HG02852 (cell line): ENCODE measurements around the gene ANXA9.

ENCODE experiments used
- ATAC-seq: cut with Tn5 transposase; IDR thresholded peaks from one replicate; pipeline ENCODE4 v1.9.1; 2021; ENCODE audit warnings: mild to moderate bottlenecking, moderate library complexity; ENCODE audit not compliant: unreplicated experiment

The ANXA9 gene

DNA sequence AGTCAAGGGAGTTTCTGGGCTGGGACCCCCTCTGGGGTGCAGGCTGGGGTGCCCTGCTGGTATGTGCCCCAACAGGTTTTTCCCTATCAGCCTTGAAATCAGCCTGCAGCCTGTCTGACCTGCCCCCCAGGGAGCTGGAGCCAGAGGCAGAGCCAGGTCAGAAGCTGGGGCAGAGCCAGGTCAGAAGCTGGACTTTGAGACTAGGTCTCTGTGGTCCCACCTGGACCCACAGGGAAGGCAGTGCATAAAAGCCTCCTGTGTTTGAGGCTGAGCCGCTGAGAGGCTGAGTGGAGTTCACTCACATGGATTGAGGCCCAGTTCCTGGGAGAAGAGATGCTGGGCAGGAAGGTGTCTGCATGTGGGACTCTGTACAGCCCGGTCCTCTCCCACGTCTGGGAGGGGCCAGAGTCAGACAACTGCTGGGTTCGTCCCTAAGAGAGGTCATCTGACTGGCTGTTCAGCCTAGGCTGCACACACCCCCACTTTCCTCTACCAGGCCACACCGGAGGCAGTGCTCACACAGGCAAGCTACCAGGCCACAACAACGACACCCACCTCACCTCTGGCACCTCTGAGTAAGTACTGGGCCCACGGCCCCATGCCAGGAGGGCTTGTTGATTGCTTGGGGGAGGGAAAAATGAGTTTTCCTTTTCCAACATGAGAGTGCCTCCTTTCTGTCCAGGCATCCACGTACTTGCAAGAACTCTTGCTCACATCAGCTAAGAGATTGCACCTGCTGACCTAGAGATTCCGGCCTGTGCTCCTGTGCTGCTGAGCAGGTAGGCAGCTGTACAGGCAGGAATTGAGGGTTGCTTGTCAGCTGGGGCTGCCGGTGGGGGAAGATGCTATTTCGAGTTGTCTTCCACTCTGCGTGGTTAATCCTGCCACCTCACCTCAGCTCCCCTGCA lies at the start of gene ANXA9:
Gene ANXA9 (plus strand): TSS at position 488 of the 908 bp plus-strand sequence. CDS start 814 bp downstream, outside the sequence.
- no peak for ATAC-seq

DNA sequence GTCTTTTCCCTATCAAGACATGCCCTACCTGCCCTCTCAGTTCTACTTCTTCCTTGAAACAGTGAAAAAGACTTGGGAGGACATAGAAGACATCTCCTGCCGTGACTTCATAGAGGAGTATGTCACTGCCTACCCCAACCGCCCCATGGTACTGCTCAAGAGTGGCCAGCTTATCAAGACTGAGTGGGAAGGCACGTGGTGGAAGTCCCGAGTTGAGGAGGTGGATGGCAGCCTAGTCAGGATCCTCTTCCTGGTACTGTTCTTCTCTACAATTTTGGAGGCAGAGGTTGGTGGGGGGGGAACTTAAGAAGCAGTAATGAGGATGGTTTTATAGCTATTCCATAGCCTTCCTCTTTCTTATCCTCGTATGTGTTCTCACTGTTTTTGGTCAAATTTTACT lies 37.2 kb upstream of the ANXA9 start:
- ATAC-seq = no peak

DNA sequence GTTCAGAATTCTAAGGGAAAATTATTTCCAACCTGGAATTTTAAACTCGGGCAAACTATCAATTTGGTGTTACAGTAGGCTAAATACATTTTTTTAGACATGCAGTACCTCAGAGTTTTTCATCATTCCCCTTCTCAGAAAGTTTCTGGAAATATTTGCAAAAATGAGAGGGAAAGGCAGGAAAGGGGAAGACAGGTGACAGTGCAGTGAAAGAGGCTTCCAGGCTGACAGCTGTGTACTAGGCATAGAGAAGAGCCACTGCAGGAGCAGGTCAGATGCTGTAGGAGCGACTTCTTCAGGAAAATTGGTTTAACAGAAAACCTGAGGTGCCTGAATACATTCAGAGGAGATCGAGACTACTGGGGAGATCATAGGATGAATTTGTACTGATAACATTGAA lies 27.4 kb upstream of the ANXA9 start:
- ATAC-seq = no peak

DNA sequence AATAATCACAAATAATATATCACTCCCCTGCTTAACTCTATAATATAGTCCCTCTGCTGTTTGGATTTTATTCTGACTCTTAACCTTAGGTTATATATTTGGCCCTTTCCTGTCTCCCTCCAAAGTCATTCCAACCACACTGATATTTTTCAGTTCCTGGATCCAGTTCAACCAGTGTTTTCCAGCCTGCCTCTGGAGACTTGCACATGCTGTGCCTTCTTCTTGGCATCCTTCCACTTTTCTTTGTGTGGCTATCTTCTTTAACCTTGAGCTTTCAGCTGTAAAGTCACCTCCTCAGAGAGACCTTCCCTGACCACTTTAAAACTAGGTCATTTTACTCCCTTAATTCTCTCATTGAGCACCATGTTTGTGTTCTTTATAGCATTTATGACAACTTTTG lies 26.8 kb upstream of the ANXA9 start:
- ATAC-seq = no peak

- ATAC-seq = no peak
Measured at GRCh38 chr1:150957666-150958065, 24.4 kb upstream of the ANXA9 start.

DNA sequence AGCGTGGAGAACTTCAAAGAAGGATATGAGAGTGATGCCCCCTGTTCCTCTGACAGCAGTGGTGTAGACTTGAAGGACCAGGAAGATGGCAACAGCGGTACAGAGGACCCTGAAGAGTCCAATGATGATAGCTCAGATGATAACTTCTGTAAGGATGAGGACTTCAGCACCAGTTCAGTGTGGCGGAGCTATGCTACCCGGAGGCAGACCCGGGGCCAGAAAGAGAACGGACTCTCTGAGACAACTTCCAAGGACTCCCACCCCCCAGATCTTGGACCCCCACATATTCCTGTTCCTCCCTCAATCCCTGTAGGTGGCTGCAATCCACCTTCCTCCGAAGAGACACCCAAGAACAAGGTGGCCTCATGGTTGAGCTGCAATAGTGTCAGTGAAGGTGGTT lies 21.4 kb upstream of the ANXA9 start:
- ATAC-seq = no peak

DNA sequence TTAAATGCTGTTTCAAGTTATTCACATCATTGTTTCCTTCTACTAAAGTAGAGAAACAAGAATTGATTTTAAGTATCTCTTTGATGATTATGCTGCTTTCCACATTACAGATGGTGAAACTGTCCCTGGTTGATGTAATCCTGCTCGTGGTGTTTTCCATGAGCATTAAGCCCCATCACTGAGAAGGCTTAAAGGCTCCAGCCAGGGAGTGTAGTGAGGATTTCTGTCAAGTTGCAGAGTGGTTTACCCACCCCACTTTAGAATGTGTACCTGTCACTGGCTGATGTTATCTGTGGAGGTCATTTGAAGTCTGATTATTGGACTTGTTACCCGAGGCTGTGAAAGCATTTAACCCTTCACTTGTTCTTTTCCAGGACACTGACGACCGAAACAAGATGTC lies 20.3 kb upstream of the ANXA9 start:
- ATAC-seq = no peak

DNA sequence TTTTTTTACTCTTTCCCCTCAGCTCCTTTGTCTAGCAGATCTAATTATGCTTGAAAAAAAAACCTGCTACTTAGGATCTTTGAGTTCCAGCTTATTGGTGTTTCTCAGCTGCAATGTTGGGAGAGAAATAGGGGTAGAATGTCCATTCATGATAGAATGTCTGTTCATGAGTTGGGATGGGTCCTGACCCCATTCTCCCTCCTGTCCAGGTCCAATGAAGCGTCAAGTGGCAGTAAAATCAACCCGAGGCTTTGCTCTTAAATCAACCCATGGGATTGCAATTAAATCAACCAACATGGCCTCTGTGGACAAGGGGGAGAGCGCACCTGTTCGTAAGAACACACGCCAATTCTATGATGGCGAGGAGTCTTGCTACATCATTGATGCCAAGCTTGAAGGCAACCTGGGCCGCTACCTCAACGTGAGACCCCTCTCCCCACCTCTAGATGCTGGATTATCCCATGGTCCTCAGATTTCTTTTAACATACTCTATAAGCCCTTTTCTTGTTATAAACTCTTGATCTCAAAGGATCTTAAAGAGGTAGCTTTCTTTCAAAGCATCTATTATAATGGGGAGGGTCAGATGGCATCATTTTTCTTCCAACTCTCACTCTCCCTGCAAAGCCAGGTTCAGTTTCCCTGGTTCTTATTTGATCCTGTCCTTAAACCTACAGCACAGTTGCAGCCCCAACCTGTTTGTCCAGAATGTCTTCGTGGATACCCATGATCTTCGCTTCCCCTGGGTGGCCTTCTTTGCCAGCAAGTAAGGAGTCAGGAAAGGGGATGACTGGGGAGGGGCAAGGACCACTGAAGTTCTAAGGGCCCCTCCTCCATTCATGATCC lies 18.6 kb upstream of the ANXA9 start:
- no peak for ATAC-seq

DNA sequence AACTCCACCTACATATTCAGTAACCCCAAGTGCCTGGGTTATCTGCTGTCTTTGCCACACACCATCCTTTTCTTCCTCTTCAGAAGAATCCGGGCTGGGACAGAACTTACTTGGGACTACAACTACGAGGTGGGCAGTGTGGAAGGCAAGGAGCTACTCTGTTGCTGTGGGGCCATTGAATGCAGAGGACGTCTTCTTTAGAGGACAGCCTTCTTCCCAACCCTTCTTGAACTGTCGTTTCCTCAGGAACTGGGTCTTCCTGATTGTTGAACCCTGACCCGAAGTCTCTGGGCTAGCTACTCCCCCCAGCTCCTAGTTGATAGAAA lies 18.0 kb upstream of the ANXA9 start:
- no peak for ATAC-seq

GRCh38 chr1:150965605-150966004 lies 16.5 kb upstream of the ANXA9 start:
- no peak for ATAC-seq

GRCh38 chr1:150966011-150966410 lies 16.1 kb upstream of the ANXA9 start:
- ATAC-seq = no peak

DNA sequence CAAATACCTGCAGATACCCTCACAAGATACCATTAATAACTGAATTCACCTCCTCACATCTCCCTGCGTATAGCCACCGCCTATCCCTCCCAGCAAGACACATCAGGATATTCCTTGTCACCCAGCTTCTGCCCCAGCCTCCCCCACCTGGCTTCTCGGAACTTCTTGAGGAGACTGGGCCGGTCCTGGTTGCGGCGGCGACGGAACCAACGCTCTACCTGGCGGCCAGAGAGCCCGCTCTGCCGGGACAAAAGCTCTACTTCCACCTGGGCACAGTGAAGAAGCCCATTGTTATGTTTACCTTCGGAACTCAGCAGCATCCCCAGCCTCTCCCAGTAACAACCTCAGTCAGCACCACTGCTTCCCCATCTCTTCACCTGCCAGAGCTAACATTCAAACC lies 14.2 kb upstream of the ANXA9 start:
- ATAC-seq = no peak

DNA sequence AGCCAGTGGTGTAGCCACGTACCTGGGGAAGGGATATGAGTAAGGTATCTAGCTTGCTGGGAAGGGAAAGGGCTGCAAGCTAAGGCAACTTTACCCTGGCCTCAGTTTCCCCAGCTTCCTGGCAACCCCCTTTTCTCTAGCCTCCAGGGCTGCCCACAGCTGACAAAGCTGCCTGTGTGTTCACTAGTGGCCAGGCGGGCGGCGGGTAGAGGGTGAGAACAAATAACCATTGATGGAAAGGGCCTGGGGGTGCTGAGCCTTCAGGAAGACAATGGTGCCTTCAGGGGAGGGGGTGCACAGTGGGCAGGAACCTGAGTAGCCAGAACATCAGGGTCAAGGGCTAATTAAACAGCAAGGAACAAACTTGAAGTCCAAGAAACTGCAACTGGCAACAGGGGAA lies 13.6 kb upstream of the ANXA9 start:
- no peak for ATAC-seq

- no peak for ATAC-seq
Measured at GRCh38 chr1:150969626-150970025, 12.5 kb upstream of the ANXA9 start.

GRCh38 chr1:150970808-150971582 lies 11.1 kb upstream of the ANXA9 start:
- ATAC-seq = no peak

DNA sequence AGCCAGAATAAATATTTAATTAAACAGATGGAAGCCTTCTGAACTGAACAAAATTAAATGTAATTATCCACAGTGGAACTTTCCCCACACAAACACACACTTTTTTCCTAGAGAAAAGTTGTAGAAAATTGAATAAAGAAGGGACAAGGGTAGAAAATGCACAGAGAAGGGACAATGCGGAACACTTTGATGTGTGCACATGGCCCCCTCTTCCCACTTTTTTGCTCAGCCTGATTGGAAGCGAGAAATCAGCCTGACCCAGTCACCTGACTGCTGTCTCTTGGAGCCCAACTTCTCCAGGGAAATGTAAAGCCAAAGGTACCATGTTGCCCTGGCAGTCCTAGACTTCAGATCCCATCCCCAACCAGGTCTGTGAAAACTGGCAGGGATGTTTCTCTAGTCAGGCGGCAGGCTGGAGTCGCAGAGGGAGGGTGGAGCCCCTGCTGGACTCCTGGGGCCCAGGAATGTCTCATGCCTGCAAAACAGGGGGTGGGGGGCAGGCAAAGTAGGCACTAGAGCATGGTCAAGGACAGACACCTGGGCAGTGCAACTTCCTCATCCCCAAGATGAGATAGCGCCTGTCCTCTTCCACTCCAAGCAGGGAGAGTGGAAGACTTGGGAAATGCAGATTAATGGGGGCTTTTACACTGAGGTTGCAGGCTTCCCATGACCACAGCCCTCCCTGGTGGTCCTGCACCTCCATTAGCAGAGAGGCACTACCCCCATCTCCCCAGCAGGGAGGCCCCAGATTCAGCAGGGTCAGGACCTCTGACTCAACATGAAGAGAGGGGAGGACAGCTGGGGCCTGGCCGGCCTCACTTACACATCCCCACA lies 10.3 kb upstream of the ANXA9 start:
- ATAC-seq = no peak

- no peak for ATAC-seq
Measured at GRCh38 chr1:150972417-150972940, 9.6 kb upstream of the ANXA9 start.

DNA sequence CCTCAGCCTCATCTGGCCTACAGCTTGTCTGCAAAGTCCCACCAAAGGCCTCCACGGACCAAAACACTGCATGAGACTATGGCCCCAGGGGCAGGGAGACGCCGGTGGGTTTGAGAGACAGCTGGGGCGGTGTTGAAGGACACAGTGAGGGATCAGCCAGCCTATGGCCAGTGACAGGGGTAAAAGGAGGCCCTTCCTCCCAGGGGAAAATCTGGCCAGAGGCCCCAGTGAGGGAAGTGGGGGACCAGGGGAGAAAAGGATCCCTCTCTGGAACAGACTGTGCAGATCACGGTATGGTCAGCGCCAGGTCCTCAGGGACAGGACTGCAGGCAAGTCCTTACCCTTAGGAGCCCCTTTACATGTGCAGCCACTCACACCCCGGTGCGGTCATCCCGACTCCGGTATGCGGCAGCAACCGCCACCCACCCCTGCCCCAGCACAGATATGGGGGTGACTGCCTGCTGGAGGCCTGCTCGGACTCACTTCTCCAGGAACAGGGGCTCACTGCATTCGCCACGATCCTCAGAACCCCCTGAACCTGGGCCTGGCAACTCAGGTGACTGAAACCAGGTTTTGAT lies 8.7 kb upstream of the ANXA9 start:
- no peak for ATAC-seq

- ATAC-seq = peak; percentile 41
Measured at GRCh38 chr1:150973836-150974579, 8.1 kb upstream of the ANXA9 start.
